HG03520 (cell line): ENCODE results near the gene PCNX2.
"Not testable (repeated sequence)": the region's sequence is repeated elsewhere in the genome, so short reads cannot be mapped to it uniquely, and the experiment has no call there.

Experiments
- ATAC-seq: cut with Tn5 transposase; IDR thresholded peaks from one replicate; pipeline ENCODE4 v1.9.1; 2021; ENCODE audit warnings: mild to moderate bottlenecking, moderate library complexity; ENCODE audit not compliant: unreplicated experiment

The PCNX2 gene

GRCh38 chr1:233179638-233180037, 115.9 kb downstream of the PCNX2 start:
- ATAC-seq: not testable (repeated sequence)

DNA sequence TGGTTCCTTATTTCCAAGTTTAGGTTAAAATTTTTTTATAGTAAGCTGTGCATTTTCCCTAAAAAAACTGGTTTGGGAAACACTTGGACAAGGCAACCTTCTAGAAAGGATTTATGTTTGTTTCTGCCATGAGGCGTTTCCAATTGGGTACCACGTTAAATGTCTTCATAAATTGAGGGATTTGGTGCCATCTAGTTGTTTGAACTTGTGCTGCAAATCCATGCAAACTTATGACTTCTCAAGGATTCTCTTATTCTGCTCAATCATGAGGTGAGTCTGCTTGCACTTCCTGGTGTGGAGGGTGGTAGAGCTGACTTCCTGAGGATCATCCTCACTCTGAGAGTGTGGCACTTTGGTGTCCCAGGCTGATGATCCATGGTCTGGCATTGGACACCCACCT, 123.3 kb downstream of the PCNX2 start:
- ATAC-seq: no peak

DNA sequence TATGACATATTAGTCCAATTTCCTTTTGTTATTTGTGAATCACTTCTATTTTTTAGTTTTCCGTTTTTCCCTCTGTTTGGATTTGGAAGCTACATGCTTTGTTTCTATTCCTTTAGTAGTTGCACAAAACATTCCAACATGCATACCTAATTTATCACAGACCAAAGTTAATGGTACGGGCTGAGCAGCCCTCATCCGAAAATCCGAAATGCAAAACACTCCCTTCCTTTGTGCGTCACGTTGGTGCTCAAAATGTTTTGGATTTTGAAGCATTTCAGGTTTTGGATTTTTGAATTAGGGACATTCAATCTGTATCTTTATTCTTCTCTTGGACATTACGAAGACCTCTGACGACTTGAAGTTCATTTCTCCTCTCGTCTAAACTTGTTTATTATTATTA, 124.8 kb downstream of the PCNX2 start:
- no peak for ATAC-seq

GRCh38 chr1:233168384-233168783, 127.1 kb downstream of the PCNX2 start:
- no peak for ATAC-seq

DNA sequence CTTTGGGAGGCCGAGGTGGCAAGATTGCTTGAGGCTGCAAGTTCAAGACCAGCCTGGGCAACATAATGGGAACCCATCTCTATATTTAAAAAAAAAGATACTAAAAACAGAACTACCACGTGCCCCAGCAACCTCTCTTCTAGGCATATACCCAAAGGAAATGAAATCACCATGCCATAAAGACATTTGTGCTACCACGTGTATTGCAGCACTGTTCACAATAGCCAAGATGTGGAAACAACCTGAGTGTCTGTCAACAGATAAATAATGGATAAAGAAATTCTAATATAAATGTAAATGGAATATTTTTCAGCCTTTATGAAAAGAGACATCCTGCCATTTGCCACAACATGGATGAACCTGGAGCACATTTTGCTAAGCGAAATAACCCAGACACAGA, 128.6 kb downstream of the PCNX2 start:
- no peak for ATAC-seq

DNA sequence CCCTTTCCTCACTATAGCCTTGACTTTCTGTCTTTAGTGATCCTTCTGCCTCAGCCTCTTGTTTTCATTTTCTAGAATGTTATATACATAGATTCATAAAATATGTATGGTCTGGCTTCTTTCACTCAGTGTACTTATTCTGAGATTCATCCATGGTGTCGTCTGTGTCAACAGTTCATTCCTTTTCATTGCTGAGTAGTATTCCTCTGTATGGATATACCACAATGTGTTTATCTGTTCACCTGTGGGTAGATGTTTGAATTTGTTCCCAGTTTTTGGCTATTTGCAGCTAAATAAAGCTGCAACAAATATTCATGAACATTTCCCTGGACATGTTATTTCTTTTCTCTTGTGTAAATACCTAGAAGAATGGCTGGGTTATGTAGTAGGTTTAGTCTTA, 131.8 kb downstream of the PCNX2 start:
- no peak for ATAC-seq

GRCh38 chr1:233158322-233158721, 137.2 kb downstream of the PCNX2 start:
- no peak for ATAC-seq

DNA sequence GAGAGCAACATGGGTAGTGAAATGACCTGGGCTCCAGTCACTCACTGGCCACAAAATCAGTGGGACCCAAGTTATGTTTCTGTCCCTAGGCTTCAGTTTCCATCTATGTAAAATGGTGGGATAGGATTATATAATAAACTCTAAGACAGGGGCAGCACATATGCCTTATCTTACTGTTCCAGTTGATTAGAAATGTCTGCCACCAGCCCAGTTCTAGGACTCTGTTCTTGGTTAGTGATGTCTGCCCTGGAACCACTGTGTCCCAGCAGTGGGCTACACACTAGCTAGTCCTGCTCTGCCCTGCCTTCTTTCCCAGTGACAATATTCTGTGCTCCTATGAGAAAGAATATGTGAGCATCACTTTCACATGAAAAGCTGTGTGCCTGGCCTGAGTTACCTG, 138.3 kb downstream of the PCNX2 start:
- ATAC-seq: no peak

- ATAC-seq: no peak
These were observed 143.7 kb downstream of the PCNX2 start for GRCh38 chr1:233151861-233152260.

DNA sequence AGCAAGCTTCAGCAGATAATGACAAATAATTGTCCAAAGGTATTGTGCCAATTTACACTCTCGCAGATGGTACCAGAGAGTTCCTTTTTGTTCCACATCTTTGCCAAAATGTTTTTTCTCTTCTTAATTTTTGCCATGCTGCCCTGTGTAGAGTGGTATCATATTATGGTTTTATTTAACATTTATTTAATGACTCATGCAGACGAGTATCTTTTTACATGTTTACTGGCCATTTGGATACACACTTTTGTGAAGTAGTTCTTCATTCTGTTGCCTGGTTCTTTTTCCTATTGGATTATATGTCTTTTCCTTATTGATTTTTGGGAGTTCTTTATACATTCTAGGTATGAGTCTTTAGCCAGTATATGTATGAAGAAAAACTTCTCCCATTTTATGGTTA, 151.1 kb downstream of the PCNX2 start:
- no peak for ATAC-seq

DNA sequence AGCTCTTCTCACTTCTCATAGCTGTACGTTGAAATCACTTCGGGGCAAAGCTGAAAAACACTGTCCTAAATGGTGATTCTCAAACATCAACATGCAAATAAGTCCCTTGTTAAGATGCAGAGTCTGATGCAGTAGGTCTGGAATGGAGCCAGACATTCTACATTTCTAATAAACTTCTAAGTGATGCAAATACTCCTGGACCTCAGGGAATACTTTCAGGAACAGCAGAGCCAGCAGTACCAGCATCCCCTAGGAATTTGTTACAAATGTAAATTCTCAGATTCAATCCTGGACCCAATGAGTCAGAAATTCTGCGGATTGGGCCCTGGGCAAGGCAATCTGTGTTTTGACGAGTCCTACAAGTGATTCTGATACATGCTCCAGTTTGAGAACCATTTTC, 152.3 kb downstream of the PCNX2 start:
- no peak for ATAC-seq

- ATAC-seq: no peak
These were observed 154.6 kb downstream of the PCNX2 start for GRCh38 chr1:233140974-233141373.

GRCh38 chr1:233140499-233140898, 155.0 kb downstream of the PCNX2 start:
- no peak for ATAC-seq

- ATAC-seq: no peak
These were observed 156.5 kb downstream of the PCNX2 start for GRCh38 chr1:233138788-233139585.

GRCh38 chr1:233135833-233136232, 159.7 kb downstream of the PCNX2 start:
- no peak for ATAC-seq

DNA sequence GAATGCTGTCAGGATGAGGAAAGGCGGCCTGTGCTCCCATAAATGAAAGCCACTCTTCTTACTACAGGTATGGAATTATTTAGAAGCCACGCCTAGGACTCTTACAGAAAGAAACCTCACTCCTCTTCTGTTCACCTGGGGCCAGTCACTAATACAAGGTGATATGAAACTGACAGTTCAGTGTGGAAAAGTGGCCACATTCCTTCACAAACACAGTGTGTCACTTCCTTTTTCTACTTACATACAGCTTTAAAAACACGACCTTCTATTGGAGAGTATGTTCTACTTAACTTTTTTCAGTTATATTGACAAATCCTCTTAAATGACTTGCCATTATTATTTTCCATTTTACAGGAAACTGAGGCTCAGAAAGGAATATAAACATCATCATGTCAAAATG, 163.1 kb downstream of the PCNX2 start:
- no peak for ATAC-seq

DNA sequence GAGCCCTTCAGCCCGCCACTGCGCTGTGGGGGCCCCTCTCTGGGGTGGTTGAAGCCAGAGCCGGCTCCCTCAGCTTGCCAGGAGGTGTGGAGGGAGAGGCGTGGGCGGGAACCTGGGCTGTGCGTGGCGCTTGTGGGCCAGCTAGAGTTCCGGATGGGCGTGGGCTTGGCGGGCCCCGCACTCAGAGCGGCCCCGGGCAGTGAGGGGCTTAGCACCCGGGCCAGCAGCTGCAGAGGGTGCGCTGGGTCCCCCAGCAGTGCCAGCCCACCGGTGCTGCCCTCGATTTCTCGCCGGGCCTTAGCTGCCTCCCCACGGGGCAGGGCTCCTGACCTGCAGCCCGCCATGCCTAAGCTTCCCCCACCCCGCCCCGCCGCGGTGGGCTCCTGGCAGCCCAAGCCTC, 166.5 kb downstream of the PCNX2 start:
- not testable (repeated sequence) for ATAC-seq

DNA sequence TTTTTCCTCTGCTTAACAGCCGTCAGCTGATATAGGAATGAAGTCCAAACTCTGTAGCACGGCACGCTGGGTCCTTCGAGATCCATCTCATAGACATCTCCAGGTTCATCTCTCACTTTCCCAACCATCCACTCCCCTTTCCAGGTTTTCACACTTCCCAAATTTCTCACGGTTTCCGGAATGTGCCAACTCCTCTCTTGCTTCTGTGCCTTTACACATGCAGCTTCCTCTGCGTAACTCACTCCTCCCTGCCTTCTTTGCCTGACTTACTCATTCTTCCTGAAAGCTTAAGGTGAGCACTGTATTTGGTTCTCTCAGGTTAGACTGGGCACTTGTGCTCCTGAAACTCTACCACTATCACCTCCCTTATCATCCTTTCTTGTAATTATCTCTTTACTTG, 168.4 kb downstream of the PCNX2 start:
- ATAC-seq: no peak

DNA sequence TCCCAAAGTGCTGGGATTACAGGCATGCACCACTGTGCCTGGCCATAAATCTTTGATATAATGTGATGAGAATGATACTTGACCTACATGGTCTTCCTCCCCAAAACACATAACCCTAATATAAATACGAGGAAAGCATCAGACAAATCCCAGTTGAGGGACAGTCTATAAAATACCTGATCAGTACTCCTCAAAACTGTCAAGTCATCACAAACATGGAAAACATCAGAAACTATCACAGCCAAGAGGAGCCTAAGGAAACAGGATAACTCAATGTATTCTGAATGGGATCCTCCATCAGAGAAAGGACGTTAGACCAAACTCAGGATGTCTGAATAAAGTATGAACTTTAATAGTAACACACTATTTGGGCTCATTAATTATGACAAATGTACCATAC, 172.7 kb downstream of the PCNX2 start:
- no peak for ATAC-seq

DNA sequence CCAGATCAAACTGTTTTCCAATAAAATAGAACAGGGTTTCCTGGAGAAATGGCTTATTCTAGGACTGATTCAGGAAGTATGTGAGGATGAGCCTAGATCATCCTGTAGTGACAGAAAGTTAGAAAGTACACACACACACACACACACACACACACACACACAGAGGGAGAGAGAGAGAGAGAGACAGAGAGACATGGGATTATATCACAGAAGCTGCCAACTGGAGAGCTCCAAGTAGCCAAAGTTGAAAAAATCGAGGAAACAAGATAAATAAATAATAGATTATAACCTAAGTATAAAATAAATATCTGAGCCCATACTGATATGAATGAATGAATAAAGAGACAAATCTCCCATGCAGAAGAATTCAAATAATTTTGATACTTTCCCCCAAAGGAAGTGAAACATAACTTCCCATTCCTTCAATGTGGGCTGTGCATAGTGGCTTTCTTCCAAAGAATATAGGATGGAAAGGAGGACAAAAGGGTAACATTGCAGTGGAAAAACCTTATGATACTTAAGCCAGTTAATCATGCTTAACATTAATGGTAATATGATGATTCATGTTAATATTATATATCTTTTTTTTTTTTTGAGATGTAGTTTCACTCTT, 173.5 kb downstream of the PCNX2 start:
- no peak for ATAC-seq

GRCh38 chr1:233114860-233115259, 180.7 kb downstream of the PCNX2 start:
- ATAC-seq: no peak

GRCh38 chr1:233114159-233114558, 181.4 kb downstream of the PCNX2 start:
- no peak for ATAC-seq
